GDM1 (cell line): ENCODE results near the gene IL15.
"Not testable (repeated sequence)": the region's sequence is repeated elsewhere in the genome, so short reads cannot be mapped to it uniquely, and the experiment has no call there.

Experiments used
- DNase-seq: peaks from one replicate; lab custom pipeline; 2025; lab: John Stamatoyannopoulos, UW

The IL15 gene

GRCh38 chr4:141636082-141636770 is at the start of gene IL15:
Gene IL15, plus strand, starts transcription at chr4:141636583. Its CDS starts 82,882 bp downstream, at chr4:141719465.
- DNase-seq, result no peak

GRCh38 chr4:141587897-141588296 is 48.5 kb upstream of the IL15 start:
- DNase-seq, result no peak

GRCh38 chr4:141595531-141595930 is 40.9 kb upstream of the IL15 start:
- DNase-seq, result no peak

GRCh38 chr4:141599853-141600252 is 36.5 kb upstream of the IL15 start:
- DNase-seq, result no peak

GRCh38 chr4:141604683-141605082 is 31.7 kb upstream of the IL15 start:
- peak; percentile 70 for DNase-seq

- no peak for DNase-seq
Observed at GRCh38 chr4:141605425-141605856, 30.9 kb upstream of the IL15 start.

GRCh38 chr4:141609243-141609642 is 27.1 kb upstream of the IL15 start:
- DNase-seq, result no peak

- DNase-seq, result no peak
Observed at GRCh38 chr4:141610365-141610764, 26.0 kb upstream of the IL15 start.

GRCh38 chr4:141614878-141615586 is 21.4 kb upstream of the IL15 start:
- DNase-seq, result no peak

GRCh38 chr4:141615587-141615918 is 20.8 kb upstream of the IL15 start:
- not testable (repeated sequence) for DNase-seq

- no peak for DNase-seq
Observed at GRCh38 chr4:141620715-141621114, 15.7 kb upstream of the IL15 start.

- no peak for DNase-seq
Observed at GRCh38 chr4:141625023-141625422, 11.4 kb upstream of the IL15 start.

- no peak for DNase-seq
Observed at GRCh38 chr4:141630854-141631253, 5.5 kb upstream of the IL15 start.

- DNase-seq, result no peak
Observed at GRCh38 chr4:141635736-141636081, 674 bp upstream of the IL15 start.

- DNase-seq, result no peak
Observed at GRCh38 chr4:141636771-141637460, 533 bp downstream of the IL15 start.

- DNase-seq, result no peak
Observed at GRCh38 chr4:141637565-141637964, 1.2 kb downstream of the IL15 start.

- no peak for DNase-seq
Observed at GRCh38 chr4:141638230-141638629, 1.8 kb downstream of the IL15 start.

GRCh38 chr4:141640696-141641095 is 4.3 kb downstream of the IL15 start:
- DNase-seq, result no peak

GRCh38 chr4:141642063-141642462 is 5.7 kb downstream of the IL15 start:
- DNase-seq, result no peak

GRCh38 chr4:141642711-141643110 is 6.3 kb downstream of the IL15 start:
- DNase-seq, result no peak

GRCh38 chr4:141643557-141643956 is 7.2 kb downstream of the IL15 start:
- DNase-seq, result no peak

GRCh38 chr4:141645611-141646340 is 9.4 kb downstream of the IL15 start:
- no peak for DNase-seq

GRCh38 chr4:141646969-141647368 is 10.6 kb downstream of the IL15 start:
- no peak for DNase-seq
